ENCODE results near the gene MACC1. TPM values are rescaled to one million over a fixed set of nuclear protein-coding genes. Genes with fewer than 3 reads are reported as not detected.

MACC1 gene
- total and polyA plus RNA-seq, 4 donors, result 2.8 to 45.2 (median 14.7) TPM

DNA sequence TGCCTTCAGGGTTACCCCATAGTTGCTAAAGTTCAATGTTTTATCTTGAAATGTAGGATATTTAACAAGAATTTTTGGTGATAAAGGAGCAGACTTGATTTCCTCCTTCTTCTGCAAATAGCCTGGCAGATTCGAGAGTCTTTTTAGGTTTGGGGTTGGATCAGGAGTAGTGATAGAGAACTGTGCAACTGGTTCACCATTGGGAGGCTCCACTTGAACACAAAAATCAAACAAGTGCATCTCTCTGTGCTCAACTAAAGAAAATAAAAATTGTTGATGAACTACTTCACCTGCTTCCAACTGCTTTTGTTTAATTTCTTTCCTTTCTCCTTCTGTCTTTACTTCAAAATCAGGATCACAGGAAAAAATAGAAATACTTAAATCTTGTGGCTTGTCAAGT, 58.5 kb downstream of the MACC1 start:
- TF ChIP-seq, protein P1, sequence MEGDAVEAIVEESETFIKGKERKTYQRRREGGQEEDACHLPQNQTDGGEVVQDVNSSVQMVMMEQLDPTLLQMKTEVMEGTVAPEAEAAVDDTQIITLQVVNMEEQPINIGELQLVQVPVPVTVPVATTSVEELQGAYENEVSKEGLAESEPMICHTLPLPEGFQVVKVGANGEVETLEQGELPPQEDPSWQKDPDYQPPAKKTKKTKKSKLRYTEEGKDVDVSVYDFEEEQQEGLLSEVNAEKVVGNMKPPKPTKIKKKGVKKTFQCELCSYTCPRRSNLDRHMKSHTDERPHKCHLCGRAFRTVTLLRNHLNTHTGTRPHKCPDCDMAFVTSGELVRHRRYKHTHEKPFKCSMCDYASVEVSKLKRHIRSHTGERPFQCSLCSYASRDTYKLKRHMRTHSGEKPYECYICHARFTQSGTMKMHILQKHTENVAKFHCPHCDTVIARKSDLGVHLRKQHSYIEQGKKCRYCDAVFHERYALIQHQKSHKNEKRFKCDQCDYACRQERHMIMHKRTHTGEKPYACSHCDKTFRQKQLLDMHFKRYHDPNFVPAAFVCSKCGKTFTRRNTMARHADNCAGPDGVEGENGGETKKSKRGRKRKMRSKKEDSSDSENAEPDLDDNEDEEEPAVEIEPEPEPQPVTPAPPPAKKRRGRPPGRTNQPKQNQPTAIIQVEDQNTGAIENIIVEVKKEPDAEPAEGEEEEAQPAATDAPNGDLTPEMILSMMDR (IDR thresholded peaks at IDR 0.05; ENCODE audit: control extremely low read depth, extremely low read depth), result no peak
- Histone ChIP-seq H3K4me3 (no peak overlapping the region), H3K36me3 (ENCODE audit: control insufficient read depth in 4 of 4, insufficient read depth in 4 of 4, low read length in 4 of 4) (peaks cover 0 to 2% (median 0%) of the 10 kb centered on the region in 4 donors), H3K27me3 (ENCODE audit: control insufficient read depth in 3 of 3, insufficient read depth in 3 of 3, low read length in 2 of 3) (no peaks in the 10 kb centered on the region), H3K9me3 (ENCODE audit: control insufficient read depth in 4 of 4, insufficient read depth in 3 of 4, low read length in 3 of 4) (no peaks in the 10 kb centered on the region), H3K9ac (ENCODE audit: insufficient read depth in 1 of 2, low read length in 2 of 2) (no peak overlapping the region), H3K4me1 (ENCODE audit: control insufficient read depth in 5 of 5, insufficient read depth in 5 of 5, low read length in 5 of 5) (no peaks in the 10 kb centered on the region), H3K27ac (ENCODE audit: low read depth in 1 of 2, low read length in 1 of 2) (no peak overlapping the region)
- DNase-seq (peak in 2 of 3 donors; percentile 42 to 49), ATAC-seq (ENCODE audit: insufficient read depth, low FRiP score) (peak; percentile 60)
- WGBS, 2 donors, result 18 to 19% methylated on average over 1 of the region's 1 CpG

DNA sequence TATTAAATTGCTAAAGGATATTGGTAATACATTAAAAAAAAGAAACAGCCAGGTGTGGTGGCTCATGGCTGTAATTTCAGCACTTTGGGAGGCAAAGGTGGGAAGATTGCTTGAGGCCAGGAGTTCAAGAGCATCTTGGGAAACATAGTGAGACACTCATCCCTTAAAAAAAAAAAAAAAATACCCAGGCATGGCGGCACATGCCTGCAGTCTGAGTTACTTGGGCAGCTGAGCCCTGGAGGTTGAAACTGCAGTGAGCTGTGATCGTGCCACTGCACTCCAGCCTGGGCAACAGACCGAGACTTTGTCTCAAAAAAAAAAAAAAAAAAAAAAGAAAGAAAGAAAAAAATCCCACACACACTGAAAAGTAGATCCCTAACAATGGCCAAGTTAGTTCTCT, 59.7 kb downstream of the MACC1 start:
- H3K4me1 ChIP-seq (ENCODE audit: control insufficient read depth in 5 of 5, insufficient read depth in 5 of 5, low read length in 5 of 5), result peaks cover 0 to 7% (median 0%) of the 10 kb centered on the region in 5 donors
- TF ChIP-seq, protein P1 (IDR thresholded peaks at IDR 0.05; ENCODE audit: control extremely low read depth, extremely low read depth), result no peak
- DNase-seq, result no peak
- WGBS, 2 donors, result 83 to 86% methylated on average over 3 of the region's 3 CpGs
- peaks cover 0 to 2% (median 0%) of the 10 kb centered on the region in 4 donors for H3K36me3 ChIP-seq (ENCODE audit: control insufficient read depth in 4 of 4, insufficient read depth in 4 of 4, low read length in 4 of 4)
- H3K9me3 ChIP-seq (ENCODE audit: control insufficient read depth in 4 of 4, insufficient read depth in 3 of 4, low read length in 3 of 4), result no peaks in the 10 kb centered on the region
- H3K27me3 ChIP-seq (ENCODE audit: control insufficient read depth in 3 of 3, insufficient read depth in 3 of 3, low read length in 2 of 3), result no peaks in the 10 kb centered on the region
- no peak overlapping the region for H3K9ac ChIP-seq (ENCODE audit: insufficient read depth in 1 of 2, low read length in 2 of 2)
- H3K4me3 ChIP-seq, result no peak overlapping the region
- no peak for ATAC-seq (ENCODE audit: insufficient read depth, low FRiP score)
- no peak overlapping the region for H3K27ac ChIP-seq (ENCODE audit: low read depth in 1 of 2, low read length in 1 of 2)

DNA sequence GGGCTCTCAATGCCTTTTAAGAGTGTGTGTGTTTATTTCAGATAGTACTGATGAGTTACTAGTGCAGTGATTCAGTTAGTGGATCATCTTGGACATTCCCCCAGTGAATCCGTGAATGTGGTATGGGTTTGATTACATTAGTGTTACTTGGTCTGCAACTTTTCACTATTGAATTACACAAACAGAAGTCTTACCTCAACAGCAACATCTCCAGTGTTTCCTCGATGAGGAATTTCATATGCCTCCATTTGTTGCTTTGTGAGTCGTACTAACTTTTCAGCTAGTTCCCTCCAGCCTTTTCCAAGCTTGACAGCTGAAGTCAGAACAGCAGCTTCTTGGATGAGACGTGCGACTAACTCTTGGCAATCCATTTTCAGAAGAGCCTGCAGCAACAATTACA, 63.2 kb downstream of the MACC1 start:
- no peak for ATAC-seq (ENCODE audit: insufficient read depth, low FRiP score)
- H3K9ac ChIP-seq (ENCODE audit: insufficient read depth in 1 of 2, low read length in 2 of 2), result no peak overlapping the region
- 80 to 84% methylated on average over 5 of the region's 5 CpGs for WGBS, 2 donors

More for the DNA sequence above, 63.2 kb downstream of the MACC1 start:
- DNase-seq, result no peak
- no peaks in the 10 kb centered on the region for H3K36me3 ChIP-seq (ENCODE audit: control insufficient read depth in 4 of 4, insufficient read depth in 4 of 4, low read length in 4 of 4)
- H3K27ac ChIP-seq (ENCODE audit: low read depth in 1 of 2, low read length in 1 of 2), result no peak overlapping the region
- no peaks in the 10 kb centered on the region for H3K27me3 ChIP-seq (ENCODE audit: control insufficient read depth in 3 of 3, insufficient read depth in 3 of 3, low read length in 2 of 3)
- H3K9me3 ChIP-seq (ENCODE audit: control insufficient read depth in 4 of 4, insufficient read depth in 3 of 4, low read length in 3 of 4), result no peaks in the 10 kb centered on the region
- H3K4me1 ChIP-seq (ENCODE audit: control insufficient read depth in 5 of 5, insufficient read depth in 5 of 5, low read length in 5 of 5), result peaks cover 0 to 8% (median 0%) of the 10 kb centered on the region in 5 donors
- TF ChIP-seq, protein P1 (IDR thresholded peaks at IDR 0.05; ENCODE audit: control extremely low read depth, extremely low read depth), result no peak
- no peak overlapping the region for H3K4me3 ChIP-seq
